ENCODE data around the gene DCAF6. TPM values are rescaled to one million over a fixed set of nuclear protein-coding genes. Genes with fewer than 3 reads are reported as not detected.

DCAF6 gene
- total RNA-seq, 4 donors from 2014 or later: 31.9 to 57.7 (median 50.4) TPM

GRCh38 chr1:168081373-168082007 lies 145.0 kb downstream of the DCAF6 start:
- intact Hi-C loops (cut with DNase I; ENCODE audit: low total_unique reads): no loop called here
- no peak for TF ChIP-seq CTCF (IDR thresholded peaks at IDR 0.05)
- H3K4me3 ChIP-seq (ENCODE audit: low read depth, poor library complexity, severe bottlenecking): no peak overlapping the region
- peak; percentile 57 to 83 for DNase-seq (ENCODE audit: low spot score in 2 of 2)
- 71 to 81% methylated on average over 4 of the region's 4 CpGs for WGBS, 2 donors

GRCh38 chr1:168082008-168082876 lies 145.8 kb downstream of the DCAF6 start:
- DNase-seq (ENCODE audit: low spot score in 2 of 2): peak; percentile 61 to 94
- WGBS, 2 donors: 54 to 55% methylated on average over 8 of the region's 8 CpGs
- TF ChIP-seq CTCF (IDR thresholded peaks at IDR 0.05) (peak in 1 of 3 donors; percentile 35), POLR2A (IDR thresholded peaks at IDR 0.05) (no peak)

GRCh38 chr1:168083456-168084325 lies 147.2 kb downstream of the DCAF6 start:
- intact Hi-C loops (cut with DNase I; ENCODE audit: low total_unique reads): no loop called here
- WGBS, 2 donors: 88 to 96% methylated on average over 7 of the region's 7 CpGs

More at GRCh38 chr1:168082008-168082876, 145.8 kb downstream of the DCAF6 start:
- no peak overlapping the region for H3K4me3 ChIP-seq (ENCODE audit: low read depth, poor library complexity, severe bottlenecking)
- intact Hi-C loops (cut with DNase I; ENCODE audit: low total_unique reads): no loop called here

GRCh38 chr1:168084396-168085231 lies 148.1 kb downstream of the DCAF6 start:
- 50 to 56% methylated on average over 13 of the region's 13 CpGs for WGBS, 2 donors
- TF ChIP-seq POLR2A (IDR thresholded peaks at IDR 0.05): no peak
- TF ChIP-seq CTCF (IDR thresholded peaks at IDR 0.05): peak in 1 of 3 donors; percentile 33
- DNase-seq (ENCODE audit: low spot score in 2 of 2): peak in 1 of 2 donors; percentile 91
- intact Hi-C loops (cut with DNase I; ENCODE audit: low total_unique reads): no loop called here
- no peak overlapping the region for H3K4me3 ChIP-seq (ENCODE audit: low read depth, poor library complexity, severe bottlenecking)

More at GRCh38 chr1:168083456-168084325, 147.2 kb downstream of the DCAF6 start:
- H3K4me3 ChIP-seq (ENCODE audit: low read depth, poor library complexity, severe bottlenecking): no peak overlapping the region
- TF ChIP-seq CTCF (IDR thresholded peaks at IDR 0.05): no peak
- no peak for TF ChIP-seq POLR2A (IDR thresholded peaks at IDR 0.05)
- peak in 1 of 2 donors; percentile 53 for DNase-seq (ENCODE audit: low spot score in 2 of 2)

- 58 to 63% methylated on average over 16 of the region's 16 CpGs for WGBS, 2 donors
- intact Hi-C loops (cut with DNase I; ENCODE audit: low total_unique reads): no loop called here
- TF ChIP-seq CTCF (IDR thresholded peaks at IDR 0.05): no peak
- no peak for TF ChIP-seq POLR2A (IDR thresholded peaks at IDR 0.05)
- peak in 1 of 2 donors; percentile 86 for DNase-seq (ENCODE audit: low spot score in 2 of 2)
- H3K4me3 ChIP-seq (ENCODE audit: low read depth, poor library complexity, severe bottlenecking): no peak overlapping the region
These were observed 149.0 kb downstream of the DCAF6 start for GRCh38 chr1:168085401-168085872.

Data from lower leg skin (tissue), 4 donors.